Parathyroid adenoma (tissue), 2 donors: Measurements from ENCODE around the gene SERPINI1.

Experiments used
- H2AFZ ChIP-seq: fragments of 300-600 bp; sonication (generic); one replicate; pipeline ENCODE4 v1.7.0; 2017; ENCODE audit warnings: antibody characterized with exemption, mild to moderate bottlenecking
- H3K27ac ChIP-seq: fragments of 300-600 bp; sonication (generic); one replicate; pipeline ENCODE4 v1.7.0; 2017
- H3K27me3 ChIP-seq: fragments of 300-600 bp; sonication (generic); one replicate; pipeline ENCODE4 v1.7.0; 2017; ENCODE audit warnings: low read length; ENCODE audit not compliant: control insufficient read depth, insufficient read depth
- H3K36me3 ChIP-seq: fragments of 300-600 bp; sonication (generic); one replicate; pipeline ENCODE4 v1.7.0; 2017; ENCODE audit warnings: low read length; ENCODE audit not compliant: control insufficient read depth, insufficient read depth
- H3K4me1 ChIP-seq: fragments of 300-600 bp; sonication (generic); one replicate; pipeline ENCODE4 v1.7.0; 2017; ENCODE audit warnings: control low read depth
- H3K4me2 ChIP-seq: fragments of 300-600 bp; sonication (generic); one replicate; pipeline ENCODE4 v1.7.0; 2017; ENCODE audit warnings: low read length
- H3K4me3 ChIP-seq: fragments of 300-600 bp; sonication (generic); one replicate; pipeline ENCODE4 v1.7.0; 2017; ENCODE audit warnings: low read depth, low read length
- H3K79me2 ChIP-seq: fragments of 300-600 bp; sonication (generic); one replicate; pipeline ENCODE4 v1.7.0; 2017; ENCODE audit warnings: control low read depth
- H3K9ac ChIP-seq: fragments of 300-600 bp; sonication (generic); one replicate; pipeline ENCODE4 v1.7.0; 2017; ENCODE audit warnings: mild to moderate bottlenecking
- H3K9me3 ChIP-seq: fragments of 300-600 bp; sonication (generic); one replicate; pipeline ENCODE4 v1.7.0; 2017; ENCODE audit warnings: low read length; ENCODE audit not compliant: control insufficient read depth
- TF ChIP-seq, protein P1 (sequence below): fragments of 300-600 bp; sonication (generic); IDR thresholded peaks from one replicate; pipeline ENCODE4 v1.7.0; 2017; ENCODE audit warnings: antibody characterized with exemption, mild to moderate bottlenecking
- donor health status: primary hyperparathyroidism.

The SERPINI1 gene

GRCh38 chr3:167700926-167701325, 34.6 kb upstream of the SERPINI1 start:
- H2AFZ ChIP-seq = no peak overlapping the region
- H3K36me3 ChIP-seq = no peaks in the 10 kb centered on the region
- H3K27me3 ChIP-seq = no peaks in the 10 kb centered on the region
- TF ChIP-seq, protein P1, sequence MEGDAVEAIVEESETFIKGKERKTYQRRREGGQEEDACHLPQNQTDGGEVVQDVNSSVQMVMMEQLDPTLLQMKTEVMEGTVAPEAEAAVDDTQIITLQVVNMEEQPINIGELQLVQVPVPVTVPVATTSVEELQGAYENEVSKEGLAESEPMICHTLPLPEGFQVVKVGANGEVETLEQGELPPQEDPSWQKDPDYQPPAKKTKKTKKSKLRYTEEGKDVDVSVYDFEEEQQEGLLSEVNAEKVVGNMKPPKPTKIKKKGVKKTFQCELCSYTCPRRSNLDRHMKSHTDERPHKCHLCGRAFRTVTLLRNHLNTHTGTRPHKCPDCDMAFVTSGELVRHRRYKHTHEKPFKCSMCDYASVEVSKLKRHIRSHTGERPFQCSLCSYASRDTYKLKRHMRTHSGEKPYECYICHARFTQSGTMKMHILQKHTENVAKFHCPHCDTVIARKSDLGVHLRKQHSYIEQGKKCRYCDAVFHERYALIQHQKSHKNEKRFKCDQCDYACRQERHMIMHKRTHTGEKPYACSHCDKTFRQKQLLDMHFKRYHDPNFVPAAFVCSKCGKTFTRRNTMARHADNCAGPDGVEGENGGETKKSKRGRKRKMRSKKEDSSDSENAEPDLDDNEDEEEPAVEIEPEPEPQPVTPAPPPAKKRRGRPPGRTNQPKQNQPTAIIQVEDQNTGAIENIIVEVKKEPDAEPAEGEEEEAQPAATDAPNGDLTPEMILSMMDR = no peak
- H3K4me2 ChIP-seq = no peak overlapping the region
- no peaks in the 10 kb centered on the region for H3K79me2 ChIP-seq
- no peaks in the 10 kb centered on the region for H3K9me3 ChIP-seq
- H3K9ac ChIP-seq = no peak overlapping the region
- H3K4me3 ChIP-seq = no peak overlapping the region
- no peaks in the 10 kb centered on the region for H3K4me1 ChIP-seq
- no peak overlapping the region for H3K27ac ChIP-seq

GRCh38 chr3:167705840-167706239, 29.7 kb upstream of the SERPINI1 start:
- Histone ChIP-seq H3K4me3 (no peak overlapping the region), H3K36me3 (no peaks in the 10 kb centered on the region), H3K27ac (no peak overlapping the region), H3K9me3 (no peaks in the 10 kb centered on the region), H3K27me3 (no peaks in the 10 kb centered on the region), H3K9ac (no peak overlapping the region), H3K79me2 (peaks cover 3% of the 10 kb centered on the region), H3K4me1 (no peaks in the 10 kb centered on the region), H2AFZ (no peak overlapping the region), H3K4me2 (no peak overlapping the region)
- TF ChIP-seq, protein P1 = no peak

DNA sequence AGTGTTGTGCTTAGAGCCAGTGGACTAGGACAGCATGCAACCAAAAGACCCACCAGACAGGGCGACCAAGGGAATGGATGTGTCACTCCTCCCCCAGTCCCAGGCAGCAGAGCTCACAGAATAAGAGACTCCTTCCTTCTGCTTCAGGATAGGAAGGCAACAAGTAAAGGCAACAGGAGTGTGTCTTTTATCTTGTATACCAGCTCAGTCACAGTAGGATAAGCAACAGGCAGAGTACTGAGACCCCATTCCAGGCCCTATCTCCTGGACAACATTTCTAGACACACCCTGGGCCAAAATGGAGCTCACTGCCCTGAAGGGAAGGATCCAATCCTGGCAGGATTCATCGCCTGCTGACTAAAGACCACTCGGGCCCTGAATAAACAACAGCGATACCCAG, 25.8 kb upstream of the SERPINI1 start:
- TF ChIP-seq, protein P1 = no peak
- H3K36me3 ChIP-seq = no peaks in the 10 kb centered on the region
- no peak overlapping the region for H2AFZ ChIP-seq
- H3K27ac ChIP-seq = no peak overlapping the region
- no peaks in the 10 kb centered on the region for H3K4me1 ChIP-seq
- H3K27me3 ChIP-seq = no peaks in the 10 kb centered on the region
- no peak overlapping the region for H3K4me2 ChIP-seq
- H3K9me3 ChIP-seq = no peaks in the 10 kb centered on the region
- H3K4me3 ChIP-seq = no peak overlapping the region
- peaks cover 15% of the 10 kb centered on the region for H3K79me2 ChIP-seq
- no peak overlapping the region for H3K9ac ChIP-seq

GRCh38 chr3:167710552-167710951, 25.0 kb upstream of the SERPINI1 start:
- H3K27me3 ChIP-seq = no peaks in the 10 kb centered on the region
- H3K9me3 ChIP-seq = no peaks in the 10 kb centered on the region
- no peak overlapping the region for H3K27ac ChIP-seq
- H3K36me3 ChIP-seq = no peaks in the 10 kb centered on the region
- H3K4me1 ChIP-seq = no peaks in the 10 kb centered on the region
- H3K4me2 ChIP-seq = no peak overlapping the region
- peaks cover 16% of the 10 kb centered on the region for H3K79me2 ChIP-seq
- no peak overlapping the region for H3K9ac ChIP-seq
- H2AFZ ChIP-seq = no peak overlapping the region
- TF ChIP-seq, protein P1 = no peak
- H3K4me3 ChIP-seq = no peak overlapping the region

DNA sequence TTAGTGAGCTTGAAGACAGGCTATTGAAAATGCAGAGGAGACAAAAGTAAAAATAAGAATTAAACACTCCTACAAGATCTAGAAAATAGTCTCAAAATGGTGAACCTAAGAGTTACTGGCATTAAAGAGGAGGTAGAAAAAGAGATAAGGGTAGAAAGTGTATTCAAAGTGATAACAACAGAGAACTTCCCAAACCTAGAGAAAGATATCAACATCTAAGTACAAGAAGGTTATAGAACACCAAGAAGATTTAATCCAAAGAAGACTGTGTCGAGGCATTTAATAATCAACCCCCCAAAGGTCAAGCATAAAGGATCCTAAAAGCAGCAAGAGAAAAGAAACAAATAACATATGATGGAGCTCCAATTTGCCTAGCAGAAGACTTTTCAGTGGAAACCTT, 24.1 kb upstream of the SERPINI1 start:
- TF ChIP-seq, protein P1 = no peak
- H3K27ac ChIP-seq = no peak overlapping the region
- no peak overlapping the region for H3K9ac ChIP-seq
- H3K36me3 ChIP-seq = no peaks in the 10 kb centered on the region
- no peaks in the 10 kb centered on the region for H3K9me3 ChIP-seq
- H3K27me3 ChIP-seq = no peaks in the 10 kb centered on the region
- no peaks in the 10 kb centered on the region for H3K4me1 ChIP-seq
- no peak overlapping the region for H3K4me3 ChIP-seq
- H2AFZ ChIP-seq = no peak overlapping the region
- H3K4me2 ChIP-seq = no peak overlapping the region
- peaks cover 16% of the 10 kb centered on the region for H3K79me2 ChIP-seq
